Measurements from ENCODE around the gene OCLN. TPM values are rescaled to one million over a fixed set of nuclear protein-coding genes. Genes with fewer than 3 reads are reported as not detected.

Gene OCLN
- total and polyA plus RNA-seq, 2 experiments from 2014 or later = 72.7 to 119 TPM

DNA sequence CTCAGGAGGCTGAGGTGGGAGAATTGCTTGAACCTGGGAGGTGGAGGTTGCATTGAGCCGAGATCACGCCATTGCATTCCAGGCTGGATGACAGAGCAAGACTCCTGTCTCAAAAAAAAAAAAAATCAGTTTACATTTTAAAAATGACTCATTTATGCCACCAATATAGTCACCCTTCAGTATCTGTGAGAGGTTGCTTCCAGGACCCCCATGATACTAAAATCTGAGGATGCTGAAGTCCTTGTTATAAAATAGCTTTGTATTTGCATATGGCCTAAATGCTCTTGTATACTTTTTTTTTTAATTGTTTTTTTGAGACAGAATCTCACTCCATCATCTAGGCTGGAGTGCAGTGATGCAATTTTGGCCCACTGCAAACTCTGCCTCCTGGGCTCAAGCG, 5.8 kb downstream of the OCLN start:
- 86% methylated on average over 3 of the region's 3 CpGs for WGBS (ENCODE audit: low lambda C conversion rate, missing lambda C conversion rate)
- H3K79me2 ChIP-seq = peaks cover 84% of the 10 kb centered on the region
- H2AFZ ChIP-seq = no peak overlapping the region
- H3K4me3 ChIP-seq = no peak overlapping the region
- no peaks in the 10 kb centered on the region for H3K9me2 ChIP-seq (replicated peaks; ENCODE audit: insufficient read depth)
- no peaks in the 10 kb centered on the region for H4K20me1 ChIP-seq (ENCODE audit: insufficient read depth, poor library complexity, severe bottlenecking)
- H3K4me1 ChIP-seq (ENCODE audit: insufficient read depth) = peaks cover 32% of the 10 kb centered on the region
- H3K9me3 ChIP-seq (ENCODE audit: low read depth) = no peaks in the 10 kb centered on the region
- no peaks in the 10 kb centered on the region for H3K36me3 ChIP-seq (replicated peaks; ENCODE audit: insufficient read depth, low read depth)
- H3K4me2 ChIP-seq = no peak overlapping the region
- peaks cover 4% of the 10 kb centered on the region for H3K27me3 ChIP-seq
- peak overlapping the region; percentile 87 for H3K27ac ChIP-seq
- DNase-seq (ENCODE audit: low spot score) = no peak
- TF ChIP-seq EZH2 (IDR thresholded peaks at IDR 0.05; ENCODE audit: borderline replicate concordance) (no peak), EZH2phosphoT487 (IDR thresholded peaks at IDR 0.05; ENCODE audit: low read depth, severe bottlenecking, unreplicated experiment) (no peak)
- TF ChIP-seq, protein P1, sequence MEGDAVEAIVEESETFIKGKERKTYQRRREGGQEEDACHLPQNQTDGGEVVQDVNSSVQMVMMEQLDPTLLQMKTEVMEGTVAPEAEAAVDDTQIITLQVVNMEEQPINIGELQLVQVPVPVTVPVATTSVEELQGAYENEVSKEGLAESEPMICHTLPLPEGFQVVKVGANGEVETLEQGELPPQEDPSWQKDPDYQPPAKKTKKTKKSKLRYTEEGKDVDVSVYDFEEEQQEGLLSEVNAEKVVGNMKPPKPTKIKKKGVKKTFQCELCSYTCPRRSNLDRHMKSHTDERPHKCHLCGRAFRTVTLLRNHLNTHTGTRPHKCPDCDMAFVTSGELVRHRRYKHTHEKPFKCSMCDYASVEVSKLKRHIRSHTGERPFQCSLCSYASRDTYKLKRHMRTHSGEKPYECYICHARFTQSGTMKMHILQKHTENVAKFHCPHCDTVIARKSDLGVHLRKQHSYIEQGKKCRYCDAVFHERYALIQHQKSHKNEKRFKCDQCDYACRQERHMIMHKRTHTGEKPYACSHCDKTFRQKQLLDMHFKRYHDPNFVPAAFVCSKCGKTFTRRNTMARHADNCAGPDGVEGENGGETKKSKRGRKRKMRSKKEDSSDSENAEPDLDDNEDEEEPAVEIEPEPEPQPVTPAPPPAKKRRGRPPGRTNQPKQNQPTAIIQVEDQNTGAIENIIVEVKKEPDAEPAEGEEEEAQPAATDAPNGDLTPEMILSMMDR (IDR thresholded peaks at IDR 0.05; ENCODE audit: poor library complexity) = no peak

DNA sequence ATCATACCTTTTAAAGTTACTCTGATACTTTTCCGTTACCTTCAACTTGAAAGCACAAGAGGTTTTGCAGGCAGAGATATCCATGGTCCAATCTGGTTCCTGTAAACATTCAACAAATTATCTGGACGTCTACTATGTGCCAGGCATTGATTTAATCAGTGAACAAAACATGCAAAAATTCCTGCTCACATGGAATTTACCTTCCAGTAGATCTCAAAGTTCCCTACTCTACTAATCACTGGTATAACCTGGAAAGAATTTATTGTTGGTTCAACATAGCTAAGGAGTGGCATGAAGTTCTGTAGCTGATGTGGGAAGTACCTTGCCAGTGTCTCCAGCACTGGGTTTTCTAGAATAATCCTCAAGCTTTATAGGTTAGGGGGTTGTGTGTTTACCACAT, 9.8 kb downstream of the OCLN start:
- H3K4me2 ChIP-seq = peak overlapping the region; percentile 48
- no peak for DNase-seq (ENCODE audit: low spot score)
- H3K27ac ChIP-seq = peak overlapping the region; percentile 87
- peaks cover 83% of the 10 kb centered on the region for H3K79me2 ChIP-seq
- H3K27me3 ChIP-seq = no peaks in the 10 kb centered on the region
- 31% methylated on average over 2 of the region's 2 CpGs for WGBS (ENCODE audit: low lambda C conversion rate, missing lambda C conversion rate)
- peaks cover 32% of the 10 kb centered on the region for H3K4me1 ChIP-seq (ENCODE audit: insufficient read depth)
- TF ChIP-seq, protein P1 (IDR thresholded peaks at IDR 0.05; ENCODE audit: poor library complexity) = no peak
- no peak for TF ChIP-seq EZH2phosphoT487 (IDR thresholded peaks at IDR 0.05; ENCODE audit: low read depth, severe bottlenecking, unreplicated experiment)
- TF ChIP-seq EZH2 (IDR thresholded peaks at IDR 0.05; ENCODE audit: borderline replicate concordance) = no peak
- no peak overlapping the region for H2AFZ ChIP-seq
- no peak overlapping the region for H3K4me3 ChIP-seq
- H4K20me1 ChIP-seq (ENCODE audit: insufficient read depth, poor library complexity, severe bottlenecking) = no peaks in the 10 kb centered on the region
- no peaks in the 10 kb centered on the region for H3K9me3 ChIP-seq (ENCODE audit: low read depth)
- H3K36me3 ChIP-seq (replicated peaks; ENCODE audit: insufficient read depth, low read depth) = no peaks in the 10 kb centered on the region
- no peaks in the 10 kb centered on the region for H3K9me2 ChIP-seq (replicated peaks; ENCODE audit: insufficient read depth)

DNA sequence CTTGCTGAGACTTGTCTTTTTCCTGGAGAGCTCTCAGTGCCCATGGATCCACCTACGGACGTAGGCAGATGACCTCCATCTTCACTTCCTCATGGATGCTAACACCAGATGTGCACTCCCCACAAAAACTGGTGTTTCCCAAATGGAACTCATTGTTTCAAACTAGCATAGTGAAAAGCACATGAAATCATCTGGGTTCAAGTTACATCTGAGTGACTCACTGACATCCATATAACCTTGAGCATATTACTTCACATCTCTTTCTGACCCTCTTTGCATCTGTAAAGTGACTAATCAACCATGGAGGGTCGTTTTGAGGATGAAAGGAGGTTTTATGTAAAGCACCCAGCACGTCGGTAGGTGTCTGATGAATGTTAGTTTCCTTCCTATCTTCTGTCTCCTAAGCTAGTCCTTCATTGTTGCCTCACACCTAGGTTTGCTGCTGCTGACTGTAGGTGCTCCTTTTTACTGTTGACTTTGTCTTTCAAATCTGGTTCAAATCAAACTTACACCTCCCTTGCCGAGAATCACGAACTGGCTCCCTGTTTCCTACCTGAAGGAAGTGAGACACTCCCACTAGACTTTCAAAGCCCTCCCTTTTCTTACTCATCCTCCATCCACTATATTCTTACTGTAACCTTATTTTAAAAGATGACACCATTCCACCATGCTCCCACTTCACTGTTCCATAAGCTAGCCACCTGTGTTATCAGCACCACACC, 10.3 kb downstream of the OCLN start:
- Histone ChIP-seq H3K4me3 (no peak overlapping the region), H3K9me3 (ENCODE audit: low read depth) (no peaks in the 10 kb centered on the region), H3K9me2 (replicated peaks; ENCODE audit: insufficient read depth) (no peaks in the 10 kb centered on the region), H2AFZ (no peak overlapping the region), H3K27me3 (no peaks in the 10 kb centered on the region), H3K79me2 (peaks cover 84% of the 10 kb centered on the region), H4K20me1 (ENCODE audit: insufficient read depth, poor library complexity, severe bottlenecking) (no peaks in the 10 kb centered on the region), H3K4me2 (peak overlapping the region; percentile 48), H3K36me3 (replicated peaks; ENCODE audit: insufficient read depth, low read depth) (no peaks in the 10 kb centered on the region), H3K4me1 (ENCODE audit: insufficient read depth) (peaks cover 32% of the 10 kb centered on the region), H3K27ac (peak overlapping the region; percentile 87)
- WGBS (ENCODE audit: low lambda C conversion rate, missing lambda C conversion rate) = 51% methylated on average over 7 of the region's 7 CpGs
- no peak for DNase-seq (ENCODE audit: low spot score)
- no peak for TF ChIP-seq EZH2 (IDR thresholded peaks at IDR 0.05; ENCODE audit: borderline replicate concordance)
- no peak for TF ChIP-seq EZH2phosphoT487 (IDR thresholded peaks at IDR 0.05; ENCODE audit: low read depth, severe bottlenecking, unreplicated experiment)

DNA sequence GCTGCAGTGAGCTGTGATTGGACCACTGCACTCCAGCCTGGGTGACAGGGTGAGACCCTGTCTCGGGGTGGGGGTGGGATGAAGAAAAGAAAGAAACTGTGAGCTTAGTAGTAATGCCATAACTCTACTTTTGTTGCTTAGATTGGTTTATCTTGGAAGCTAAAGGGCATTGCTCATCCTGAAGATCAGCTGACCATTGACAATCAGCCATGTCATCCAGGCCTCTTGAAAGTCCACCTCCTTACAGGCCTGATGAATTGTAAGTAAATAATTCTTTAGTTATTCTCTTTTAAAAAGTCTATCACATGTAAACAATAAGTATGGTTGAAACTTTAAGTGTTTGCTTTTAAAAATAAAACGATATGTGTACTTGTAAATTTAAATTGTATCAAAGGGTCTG, 11.4 kb downstream of the OCLN start:
- Histone ChIP-seq H3K4me1 (ENCODE audit: insufficient read depth) (peaks cover 32% of the 10 kb centered on the region), H3K79me2 (peaks cover 84% of the 10 kb centered on the region)
- 100% methylated on average over 2 of the region's 2 CpGs for WGBS (ENCODE audit: low lambda C conversion rate, missing lambda C conversion rate)

More for the DNA sequence above, 11.4 kb downstream of the OCLN start:
- H3K27ac ChIP-seq = peak overlapping the region; percentile 87
- H3K9me3 ChIP-seq (ENCODE audit: low read depth) = no peaks in the 10 kb centered on the region
- DNase-seq (ENCODE audit: low spot score) = no peak
- H4K20me1 ChIP-seq (ENCODE audit: insufficient read depth, poor library complexity, severe bottlenecking) = no peaks in the 10 kb centered on the region
- H3K36me3 ChIP-seq (replicated peaks; ENCODE audit: insufficient read depth, low read depth) = no peaks in the 10 kb centered on the region
- no peaks in the 10 kb centered on the region for H3K27me3 ChIP-seq
- H3K9me2 ChIP-seq (replicated peaks; ENCODE audit: insufficient read depth) = no peaks in the 10 kb centered on the region
- no peak overlapping the region for H3K4me3 ChIP-seq
- TF ChIP-seq EZH2 (IDR thresholded peaks at IDR 0.05; ENCODE audit: borderline replicate concordance) (no peak), EZH2phosphoT487 (IDR thresholded peaks at IDR 0.05; ENCODE audit: low read depth, severe bottlenecking, unreplicated experiment) (no peak)
- TF ChIP-seq, protein P1 (IDR thresholded peaks at IDR 0.05; ENCODE audit: poor library complexity) = no peak
- H3K4me2 ChIP-seq = no peak overlapping the region
- no peak overlapping the region for H2AFZ ChIP-seq
